HFFc6 (cell line): Measurements from ENCODE around the gene GALNT17. TPM values are rescaled to one million over a fixed set of nuclear protein-coding genes. Genes with fewer than 3 reads are reported as not detected.

Experiments used
- DNase-seq: peaks from one replicate; pipeline ENCODE4 v3.0.0-alpha.2; 2018
- H3K27ac Mint-ChIP-seq: 2 replicates; pipeline ENCODE4 v1.8.0; 2020; ENCODE audit warnings: mild to moderate bottlenecking, mixed read lengths
- H3K27me3 Mint-ChIP-seq: 2 replicates; pipeline ENCODE4 v1.8.0; 2021; ENCODE audit warnings: mild to moderate bottlenecking, moderate library complexity, mixed read lengths; ENCODE audit not compliant: insufficient read depth
- H3K36me3 Mint-ChIP-seq: 2 replicates; pipeline ENCODE4 v1.8.0; 2021; ENCODE audit warnings: low read depth, mixed read lengths
- H3K4me1 Mint-ChIP-seq: 2 replicates; pipeline ENCODE4 v1.8.0; 2020; ENCODE audit warnings: low read depth, mixed read lengths
- H3K4me3 Mint-ChIP-seq: 2 replicates; pipeline ENCODE4 v1.8.0; 2020; ENCODE audit warnings: mild to moderate bottlenecking, moderate library complexity, mixed read lengths
- H3K9me3 Mint-ChIP-seq: 2 replicates; pipeline ENCODE4 v1.8.0; 2020; ENCODE audit warnings: mild to moderate bottlenecking, mixed read lengths
- CTCF ChIP-seq: fragments of 200-600 bp; sonication (generic); IDR thresholded peaks from 2 replicates; pipeline ENCODE4 v1.5.0; 2021; ENCODE audit warnings: antibody characterized with exemption, mild to moderate bottlenecking
- total RNA-seq, 6 experiments: library from RNA; stranded (reverse); fragmentation: NEBNext Ultra II Directional; extraction: Animal tissue kit (Norgen Biotek cat#: 25700); gene quantifications; 2 replicates in 1 of 6; 3 replicates in 5 of 6; pipeline ENCODE4 v1.2.3, GENCODE V29; 2021

GALNT17 gene
- total RNA-seq, 6 experiments from 2014 or later, result not detected

GRCh38 chr7:71120096-71120495, 11.8 kb upstream of the GALNT17 start:
- no peaks in the 10 kb centered on the region for H3K27me3 Mint-ChIP-seq

GRCh38 chr7:71129126-71129525, 2.8 kb upstream of the GALNT17 start:
- no peak for DNase-seq
- no peak for TF ChIP-seq CTCF
- peaks cover 6% of the 10 kb centered on the region; the same call in 1 of the 2 replicates for H3K27me3 Mint-ChIP-seq

More at GRCh38 chr7:71120096-71120495, 11.8 kb upstream of the GALNT17 start:
- Mint-ChIP-seq H3K4me3 (no peak overlapping the region), H3K36me3 (no peaks in the 10 kb centered on the region; the same call in 1 of the 2 replicates), H3K9me3 (peaks cover 52% of the 10 kb centered on the region), H3K4me1 (no peaks in the 10 kb centered on the region), H3K27ac (no peak overlapping the region)
- no peak for DNase-seq
- no peak for TF ChIP-seq CTCF

GRCh38 chr7:71130031-71130679, 1.8 kb upstream of the GALNT17 start:
- DNase-seq, result no peak
- Mint-ChIP-seq H3K9me3 (peaks cover 46% of the 10 kb centered on the region), H3K36me3 (peaks cover 7% of the 10 kb centered on the region), H3K27me3 (peaks cover 6% of the 10 kb centered on the region; the same call in 1 of the 2 replicates), H3K4me3 (no peak overlapping the region), H3K27ac (no peak overlapping the region), H3K4me1 (no peaks in the 10 kb centered on the region)
- no peak for TF ChIP-seq CTCF

More at GRCh38 chr7:71129126-71129525, 2.8 kb upstream of the GALNT17 start:
- H3K4me1 Mint-ChIP-seq, result no peaks in the 10 kb centered on the region
- no peak overlapping the region for H3K4me3 Mint-ChIP-seq
- peaks cover 48% of the 10 kb centered on the region for H3K9me3 Mint-ChIP-seq
- H3K36me3 Mint-ChIP-seq, result peaks cover 7% of the 10 kb centered on the region
- no peak overlapping the region for H3K27ac Mint-ChIP-seq

DNA sequence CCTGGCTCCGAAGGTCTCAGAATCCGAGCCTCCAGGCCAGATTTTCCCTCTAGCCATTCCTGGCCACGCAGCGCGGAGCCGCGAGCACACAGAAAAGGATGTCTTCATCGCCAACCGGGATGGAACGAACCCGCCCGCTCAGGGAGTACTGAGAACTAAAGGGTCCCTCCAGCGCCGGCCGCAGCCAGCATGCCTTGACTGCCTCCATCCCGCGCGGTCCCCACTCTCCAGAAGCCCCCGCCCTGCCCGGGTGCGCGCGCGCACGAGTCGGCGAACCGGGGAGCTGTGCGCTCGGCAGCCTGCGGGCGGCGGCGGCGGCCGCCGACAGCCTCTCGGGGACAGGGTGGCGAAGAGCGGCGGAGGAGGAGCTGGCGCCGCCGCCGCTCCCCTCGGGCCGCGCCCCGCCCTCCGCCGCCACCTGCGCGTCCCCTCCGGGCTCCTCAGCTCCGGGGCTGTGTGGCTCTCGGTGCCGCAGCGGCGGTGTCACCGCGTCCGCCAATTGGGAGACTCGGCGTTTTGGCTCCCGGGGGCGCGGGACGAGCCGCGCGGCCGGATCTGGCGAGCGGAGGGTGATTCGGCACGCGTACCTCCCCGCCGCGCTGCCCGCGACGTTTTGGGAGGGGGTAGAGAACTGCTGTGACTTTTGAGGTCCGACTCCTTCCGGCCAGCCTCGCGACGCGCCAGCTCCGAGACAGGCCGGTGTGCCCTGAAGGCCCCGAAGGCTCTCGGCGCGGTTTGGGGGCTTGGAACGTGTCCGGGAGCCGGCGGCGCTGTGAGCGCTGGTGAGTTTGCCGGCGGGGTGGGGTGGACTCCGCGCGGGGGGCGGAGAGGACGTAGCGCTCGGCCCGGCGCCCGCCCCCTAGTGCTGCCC, 453 bp upstream of the GALNT17 start:
- peaks cover 40% of the 10 kb centered on the region for H3K9me3 Mint-ChIP-seq
- no peak for DNase-seq
- no peaks in the 10 kb centered on the region for H3K4me1 Mint-ChIP-seq
- no peak overlapping the region for H3K27ac Mint-ChIP-seq
- peaks cover 6% of the 10 kb centered on the region; the same call in 1 of the 2 replicates for H3K27me3 Mint-ChIP-seq
- H3K36me3 Mint-ChIP-seq, result peaks cover 7% of the 10 kb centered on the region
- no peak overlapping the region for H3K4me3 Mint-ChIP-seq
- TF ChIP-seq CTCF, result no peak

GRCh38 chr7:71132377-71133231, 660 bp downstream of the GALNT17 start:
- H3K36me3 Mint-ChIP-seq, result peaks cover 7% of the 10 kb centered on the region
- no peaks in the 10 kb centered on the region for H3K4me1 Mint-ChIP-seq
- peaks cover 40% of the 10 kb centered on the region for H3K9me3 Mint-ChIP-seq
- H3K4me3 Mint-ChIP-seq, result no peak overlapping the region
- DNase-seq, result no peak
- no peak for TF ChIP-seq CTCF
- peaks cover 6% of the 10 kb centered on the region; the same call in 1 of the 2 replicates for H3K27me3 Mint-ChIP-seq
- H3K27ac Mint-ChIP-seq, result no peak overlapping the region
